Stomach (tissue), 9 donors: ENCODE data around the gene SPAG9. TPM values are rescaled to one million over a fixed set of nuclear protein-coding genes. Genes with fewer than 3 reads are reported as not detected.
"Not testable (repeated sequence)": the region's sequence is repeated elsewhere in the genome, so short reads cannot be mapped to it uniquely, and the experiment has no call there.

Experiments used
- DNase-seq, 2 donors: peaks; one replicate each; pipeline versions ENCODE4 v3.0.0 to v3.0.0-alpha.2; 2013 to 2019
- H3K27ac ChIP-seq, 5 donors: fragments of 200-600 bp in 4 of 5; sonication (generic) in 4 of 5; one replicate each; pipeline ENCODE4 v1.5.1; 2013 to 2019; ENCODE audit warnings: mild to moderate bottlenecking in 1 of 5, moderate library complexity in 1 of 5
- H3K27me3 ChIP-seq, 3 donors: fragments of 200-600 bp; sonication (generic); one replicate each; pipeline ENCODE4 v1.5.1; 2017 to 2019; ENCODE audit warnings: mixed run types in 1 of 3
- H3K36me3 ChIP-seq, 4 donors: fragments of 200-600 bp; sonication (generic); 1 replicate in 3 of 4; 2 replicates in 1 of 4; pipeline ENCODE4 v1.5.1; 2016 to 2019
- H3K4me1 ChIP-seq, 4 donors: fragments of 200-600 bp; sonication (generic); one replicate each; pipeline ENCODE4 v1.5.1; 2016 to 2019
- H3K4me3 ChIP-seq, 4 donors: fragments of 200-600 bp; sonication (generic) in 3 of 4; one replicate each; pipeline ENCODE4 v1.5.1; 2016 to 2019; ENCODE audit warnings: mild to moderate bottlenecking in 1 of 4
- H3K9me3 ChIP-seq, 4 donors: fragments of 200-600 bp; sonication (generic); one replicate each; pipeline ENCODE4 v1.5.1; 2016 to 2019
- CTCF ChIP-seq, 7 experiments: fragments of 450-650 bp in 4 of 7; fragments of 200-600 bp in 3 of 7; sonication (generic) in 3 of 7; IDR thresholded peaks; one replicate each; pipeline ENCODE4 v1.5.1; 2016 to 2019; ENCODE audit warnings: antibody characterized with exemption in 7 of 7, control low read depth in 2 of 7, mild to moderate bottlenecking in 1 of 7
- EP300 ChIP-seq: sonication (generic); formaldehyde crosslinking; IDR thresholded peaks from one replicate; pipeline ENCODE4 v1.6.1; 2017; ENCODE audit warnings: antibody characterized with exemption
- POLR2A ChIP-seq, 4 donors: fragments of 450-650 bp; IDR thresholded peaks; one replicate each; pipeline ENCODE4 v1.6.1; 2016; ENCODE audit warnings: antibody characterized with exemption in 4 of 4, control low read depth in 2 of 4, mild to moderate bottlenecking in 1 of 4, moderate library complexity in 1 of 4
- POLR2AphosphoS5 ChIP-seq, 3 donors: sonication (generic); formaldehyde crosslinking; IDR thresholded peaks; one replicate each; pipeline ENCODE4 v1.6.1; 2016; ENCODE audit warnings: antibody characterized with exemption in 3 of 3
- WGBS, 5 donors: extraction: QIAGEN DNeasy Blood & Tissue Kit in 3 of 5; methylation state at CpG; one replicate each; pipeline versions ENCODE4 v1.1.5 to v1.1.7; 2013 to 2018; 5-methylcytosine and 5-hydroxymethylcytosine counted together
- intact Hi-C: fragments of 100-400 bp; cut with DNase I; formaldehyde crosslinking; loops from one replicate; pipeline ENCODE4 v1.15.1; 2023; ENCODE audit warnings: low total_unique reads
- polyA plus RNA-seq, 3 donors: library from polyadenylated mRNA; stranded (reverse); fragments of 200-250 nt; gene quantifications; one replicate each; pipeline ENCODE4 v1.2.3, GENCODE V29; 2013
- total RNA-seq, 5 donors: library from RNA; depleted of rRNA; stranded (reverse); fragments of >200 nt; gene quantifications; one replicate each; pipeline versions ENCODE4 v1.1.0 to v1.2.3, GENCODE V29; 2014 to 2016
- donor health status: healthy with polysubstance abuse.
- donor health status: Bipolar disorder and iron deficiency.
- donor health status: healthy.

SPAG9 gene
- total and polyA plus RNA-seq, 8 donors, result 10.2 to 209 (median 56.5) TPM

GRCh38 chr17:51118330-51119195 is 2.1 kb downstream of the SPAG9 start:
- peak overlapping the region; percentile 52 to 99 (median 99) for H3K27ac ChIP-seq
- TF ChIP-seq POLR2AphosphoS5 (IDR thresholded peaks at IDR 0.05) (peak in 1 of 3 donors; percentile 32), EP300 (no peak)
- H3K36me3 ChIP-seq, result no peaks in the 10 kb centered on the region
- H3K4me3 ChIP-seq, result peak overlapping the region; percentile 6 to 100 (median 86)
- no peaks in the 10 kb centered on the region for H3K27me3 ChIP-seq
- H3K4me1 ChIP-seq, result peaks cover 26 to 69% (median 40%) of the 10 kb centered on the region in 4 donors
- intact Hi-C loops, result no loop called here
- DNase-seq, result peak; percentile 76 to 81
- no peaks in the 10 kb centered on the region for H3K9me3 ChIP-seq
- 24 to 37% (median 28%) methylated on average over 14 of the region's 14 CpGs for WGBS, 5 donors

GRCh38 chr17:51115179-51115578 is 5.5 kb downstream of the SPAG9 start:
- intact Hi-C loops, result no loop called here
- Histone ChIP-seq H3K27ac (no peak overlapping the region), H3K4me3 (no peak overlapping the region), H3K9me3 (no peaks in the 10 kb centered on the region), H3K27me3 (no peaks in the 10 kb centered on the region), H3K36me3 (peaks cover 0 to 6% (median 0%) of the 10 kb centered on the region in 4 donors), H3K4me1 (peaks cover 26 to 77% (median 46%) of the 10 kb centered on the region in 4 donors)
- TF ChIP-seq POLR2AphosphoS5 (IDR thresholded peaks at IDR 0.05) (no peak), EP300 (no peak), POLR2A (IDR thresholded peaks at IDR 0.05) (no peak), CTCF (IDR thresholded peaks at IDR 0.05) (no peak)
- no peak for DNase-seq
- WGBS, 5 donors, result 85 to 93% (median 88%) methylated on average over 4 of the region's 4 CpGs

GRCh38 chr17:51112303-51113222 is 8.1 kb downstream of the SPAG9 start:
- H3K36me3 ChIP-seq, intact Hi-C loops, H3K27me3 ChIP-seq, H3K9me3 ChIP-seq, H3K4me3 ChIP-seq: not testable (repeated sequence)
- DNase-seq, result peak in 1 of 2 donors; percentile 13
- Histone ChIP-seq H3K27ac (peak overlapping the region in 2 of 5 donors; percentile 16 to 23), H3K4me1 (peaks cover 9 to 67% (median 32%) of the 10 kb centered on the region in 4 donors)
- WGBS, 5 donors, result 79 to 84% (median 82%) methylated on average over 14 to 16 of the region's 16 CpGs

GRCh38 chr17:51107778-51108177 is 12.9 kb downstream of the SPAG9 start:
- WGBS, 5 donors, result 18 to 73% (median 55%) methylated on average over 1 of the region's 1 CpG
- peaks cover 22 to 67% (median 50%) of the 10 kb centered on the region in 4 donors for H3K4me1 ChIP-seq
- no peaks in the 10 kb centered on the region for H3K9me3 ChIP-seq
- intact Hi-C loops, result no loop called here
- H3K27me3 ChIP-seq, result no peaks in the 10 kb centered on the region
- peaks cover 0 to 6% (median 0%) of the 10 kb centered on the region in 4 donors for H3K36me3 ChIP-seq
- H3K4me3 ChIP-seq, result no peak overlapping the region
- no peak for TF ChIP-seq EP300
- no peak for TF ChIP-seq POLR2A (IDR thresholded peaks at IDR 0.05)
- TF ChIP-seq CTCF (IDR thresholded peaks at IDR 0.05), result no peak
- TF ChIP-seq POLR2AphosphoS5 (IDR thresholded peaks at IDR 0.05), result no peak
- H3K27ac ChIP-seq, result no peak overlapping the region
- DNase-seq, result peak in 1 of 2 donors; percentile 3

GRCh38 chr17:51103451-51103850 is 17.2 kb downstream of the SPAG9 start:
- Histone ChIP-seq H3K4me3 (no peak overlapping the region), H3K27me3 (no peaks in the 10 kb centered on the region), H3K36me3 (peaks cover 0 to 3% (median 0%) of the 10 kb centered on the region in 4 donors), H3K9me3 (no peaks in the 10 kb centered on the region), H3K27ac (peak overlapping the region in 1 of 5 donors; percentile 15), H3K4me1 (peaks cover 25 to 75% (median 48%) of the 10 kb centered on the region in 4 donors)
- peak in 1 of 2 donors; percentile 4 for DNase-seq
- TF ChIP-seq EP300 (no peak), POLR2A (IDR thresholded peaks at IDR 0.05) (no peak), POLR2AphosphoS5 (IDR thresholded peaks at IDR 0.05) (no peak), CTCF (IDR thresholded peaks at IDR 0.05) (no peak)
- intact Hi-C loops, result no loop called here
- 79 to 88% (median 81%) methylated on average over 2 of the region's 2 CpGs for WGBS, 5 donors
